Mesodermal cell (in vitro differentiated cells): ENCODE measurements around the gene ENTPD8. TPM values are rescaled to one million over a fixed set of nuclear protein-coding genes. Genes with fewer than 3 reads are reported as not detected.

Experiments used
- H3K27ac ChIP-seq: 2 replicates; pipeline ENCODE4 v1.7.0; 2013; ENCODE audit warnings: mild to moderate bottlenecking, low read depth, low read length, moderate library complexity; ENCODE audit not compliant: severe bottlenecking
- H3K36me3 ChIP-seq: 2 replicates; pipeline ENCODE4 v1.7.1; 2013; ENCODE audit warnings: mild to moderate bottlenecking, low read length, moderate library complexity; ENCODE audit not compliant: control insufficient read depth, insufficient read depth
- H3K4me1 ChIP-seq: one replicate; pipeline ENCODE4 v1.7.1; 2013; ENCODE audit warnings: mild to moderate bottlenecking, low read length; ENCODE audit not compliant: insufficient read depth, control insufficient read depth, poor library complexity, severe bottlenecking
- H3K4me3 ChIP-seq: 2 replicates; pipeline ENCODE4 v1.7.0; 2013; ENCODE audit warnings: low read length, control low read depth, mild to moderate bottlenecking; ENCODE audit not compliant: insufficient read depth, poor library complexity, severe bottlenecking; ENCODE audit errors: extremely low read depth
- H3K9me3 ChIP-seq: 2 replicates; pipeline ENCODE4 v1.7.1; 2013; ENCODE audit warnings: mild to moderate bottlenecking, low read length, moderate library complexity; ENCODE audit not compliant: control insufficient read depth
- WGBS, 2 experiments: methylation state at CpG; one replicate each; pipeline ENCODE4 v1.1.5; 2013; ENCODE audit warnings: missing lambda C conversion rate in 2 of 2; ENCODE audit not compliant: insufficient coverage in 2 of 2; 5-methylcytosine and 5-hydroxymethylcytosine counted together
- polyA plus RNA-seq, 2 experiments: library from polyadenylated mRNA; stranded (reverse); fragments of 50-300 nt; gene quantifications; one replicate each; pipeline ENCODE4 v1.2.3, GENCODE V29; 2013

ENTPD8 gene, protein sequence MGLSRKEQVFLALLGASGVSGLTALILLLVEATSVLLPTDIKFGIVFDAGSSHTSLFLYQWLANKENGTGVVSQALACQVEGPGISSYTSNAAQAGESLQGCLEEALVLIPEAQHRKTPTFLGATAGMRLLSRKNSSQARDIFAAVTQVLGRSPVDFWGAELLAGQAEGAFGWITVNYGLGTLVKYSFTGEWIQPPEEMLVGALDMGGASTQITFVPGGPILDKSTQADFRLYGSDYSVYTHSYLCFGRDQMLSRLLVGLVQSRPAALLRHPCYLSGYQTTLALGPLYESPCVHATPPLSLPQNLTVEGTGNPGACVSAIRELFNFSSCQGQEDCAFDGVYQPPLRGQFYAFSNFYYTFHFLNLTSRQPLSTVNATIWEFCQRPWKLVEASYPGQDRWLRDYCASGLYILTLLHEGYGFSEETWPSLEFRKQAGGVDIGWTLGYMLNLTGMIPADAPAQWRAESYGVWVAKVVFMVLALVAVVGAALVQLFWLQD
- polyA plus RNA-seq (2013, experiment 1 of 2) = 0.18 TPM
- 0.25 TPM for polyA plus RNA-seq (2013, experiment 2 of 2)

GRCh38 chr9:137441289-137441934 lies at the start of gene ENTPD8:
TSS of gene ENTPD8 (minus strand) at chr9:137441357. CDS start at chr9:137438285, 3,072 bp downstream.
- Histone ChIP-seq H3K9me3 (no peaks in the 10 kb centered on the region), H3K4me3 (peak within 1 kb of the TSS; percentile 36), H3K27ac (no peak within 1 kb of the TSS), H3K36me3 (no peaks in the 10 kb centered on the region), H3K4me1 (no peaks in the 10 kb centered on the region)
- WGBS, 2 experiments = 0 to 1% methylated on average over 30 to 31 of the region's 62 CpGs

GRCh38 chr9:137490532-137491186 lies 49.5 kb upstream of the ENTPD8 start:
- Histone ChIP-seq H3K36me3 (no peaks in the 10 kb centered on the region), H3K4me1 (no peaks in the 10 kb centered on the region), H3K9me3 (no peaks in the 10 kb centered on the region), H3K27ac (no peak overlapping the region), H3K4me3 (no peak overlapping the region)
- WGBS, 2 experiments = 84% methylated on average over 6 of the region's 9 CpGs; no CpG with 5 or more reads in 1 of the 2 experiments

- Histone ChIP-seq H3K4me1 (no peaks in the 10 kb centered on the region), H3K4me3 (no peak overlapping the region), H3K27ac (no peak overlapping the region), H3K36me3 (no peaks in the 10 kb centered on the region), H3K9me3 (no peaks in the 10 kb centered on the region)
- 92% methylated on average over 3 to 5 of the region's 6 CpGs for WGBS, 2 experiments
Measured at GRCh38 chr9:137488906-137489305, 47.7 kb upstream of the ENTPD8 start.

GRCh38 chr9:137488327-137488653 lies 47.1 kb upstream of the ENTPD8 start:
- WGBS, 2 experiments = 95% methylated on average over 5 to 6 of the region's 6 CpGs
- Histone ChIP-seq H3K4me3 (no peak overlapping the region), H3K27ac (no peak overlapping the region), H3K4me1 (no peaks in the 10 kb centered on the region), H3K9me3 (no peaks in the 10 kb centered on the region), H3K36me3 (no peaks in the 10 kb centered on the region)

- no peak overlapping the region for H3K27ac ChIP-seq
- no peaks in the 10 kb centered on the region for H3K4me1 ChIP-seq
- H3K36me3 ChIP-seq = no peaks in the 10 kb centered on the region
- H3K4me3 ChIP-seq = no peak overlapping the region
- no peaks in the 10 kb centered on the region for H3K9me3 ChIP-seq
- 93 to 94% methylated on average over 31 to 33 of the region's 41 CpGs for WGBS, 2 experiments
Measured at GRCh38 chr9:137487454-137488326, 46.5 kb upstream of the ENTPD8 start.

DNA sequence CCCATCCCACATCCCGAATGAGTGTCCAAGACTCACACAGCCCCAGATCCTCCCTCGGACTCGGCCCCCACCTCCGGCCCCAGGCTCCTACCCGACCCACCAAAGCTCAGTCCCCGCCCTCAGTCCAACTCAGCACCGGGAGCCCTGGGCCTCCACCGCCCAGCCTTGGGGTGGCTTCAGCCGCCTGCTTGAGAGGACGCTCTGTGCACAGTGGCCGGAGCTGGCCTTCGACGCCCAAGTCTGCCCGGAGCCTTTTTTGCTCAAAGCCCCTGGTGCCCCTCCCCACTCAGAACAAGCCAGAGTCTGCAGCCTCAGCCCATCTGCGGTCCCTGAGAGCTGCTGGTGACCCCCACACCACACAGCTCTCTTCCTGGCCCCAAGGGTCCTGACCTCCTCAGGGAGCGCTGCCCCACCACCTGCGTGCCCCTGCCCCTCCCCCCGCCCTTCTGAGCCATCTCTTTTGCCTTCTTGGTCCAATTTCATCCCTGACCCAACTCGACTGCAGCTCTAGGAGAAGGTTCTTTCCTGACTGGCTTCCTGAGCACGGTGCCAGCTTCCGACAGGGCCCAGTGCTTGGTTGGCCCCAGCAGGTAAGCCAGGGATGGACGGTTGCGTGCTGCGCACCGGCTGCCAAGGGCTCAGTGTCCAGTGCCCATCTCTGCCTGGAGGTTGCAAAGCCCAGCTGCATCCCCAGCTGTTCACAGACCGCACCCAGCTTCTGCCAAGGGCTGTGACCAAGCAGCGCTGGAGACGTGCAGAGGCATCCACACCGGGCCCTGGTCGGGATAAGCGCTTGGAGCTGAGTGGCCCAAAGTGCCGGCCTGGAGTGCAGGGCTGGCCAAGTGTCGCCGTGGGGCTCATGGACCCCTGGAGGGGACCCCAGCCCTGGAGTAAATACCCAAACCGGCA lies 45.6 kb upstream of the ENTPD8 start:
- no peaks in the 10 kb centered on the region for H3K36me3 ChIP-seq
- H3K4me3 ChIP-seq = no peak overlapping the region
- H3K9me3 ChIP-seq = no peaks in the 10 kb centered on the region
- no peak overlapping the region for H3K27ac ChIP-seq
- H3K4me1 ChIP-seq = peaks cover 8% of the 10 kb centered on the region
- WGBS, 2 experiments = 92 to 93% methylated on average over 31 to 33 of the region's 35 CpGs

DNA sequence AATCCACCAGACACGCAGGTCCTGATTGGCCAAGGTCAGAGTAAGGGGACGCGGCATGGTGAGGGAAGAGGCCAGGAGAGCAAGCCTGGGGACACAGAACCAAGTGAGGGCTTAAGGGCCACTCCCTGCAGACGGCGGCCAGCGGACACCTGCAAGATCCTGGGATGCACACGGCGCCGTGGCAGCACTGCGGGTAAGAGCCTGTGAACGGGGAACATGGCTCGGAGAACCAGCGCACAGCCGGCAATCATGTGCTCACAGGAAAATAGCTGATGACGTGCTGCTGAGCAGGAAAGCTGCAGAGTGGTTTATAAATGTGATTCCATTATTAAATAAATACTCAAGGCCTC lies 45.0 kb upstream of the ENTPD8 start:
- 97 to 98% methylated on average over 9 to 14 of the region's 15 CpGs for WGBS, 2 experiments
- no peaks in the 10 kb centered on the region for H3K36me3 ChIP-seq

GRCh38 chr9:137485343-137486140 lies 44.4 kb upstream of the ENTPD8 start:
- 90 to 96% methylated on average over 24 to 26 of the region's 26 CpGs for WGBS, 2 experiments
- no peak overlapping the region for H3K27ac ChIP-seq
- H3K36me3 ChIP-seq = no peaks in the 10 kb centered on the region
- H3K9me3 ChIP-seq = no peaks in the 10 kb centered on the region
- H3K4me3 ChIP-seq = no peak overlapping the region
- H3K4me1 ChIP-seq = peaks cover 8% of the 10 kb centered on the region

More for the DNA sequence above, 45.0 kb upstream of the ENTPD8 start:
- no peak overlapping the region for H3K27ac ChIP-seq
- H3K9me3 ChIP-seq = no peaks in the 10 kb centered on the region
- peaks cover 8% of the 10 kb centered on the region for H3K4me1 ChIP-seq
- H3K4me3 ChIP-seq = no peak overlapping the region
